Measurements from ENCODE around the gene SH2D1B.

Gene SH2D1B

GRCh38 chr1:162388615-162389014 lies 23.3 kb downstream of the SH2D1B start:
- no peak for TF ChIP-seq CTCF (IDR thresholded peaks at IDR 0.05; ENCODE audit: low read depth, low read length, missing control alignments)
- H3K4me3 ChIP-seq (ENCODE audit: low read depth, low read length), result no peak overlapping the region
- H3K27me3 ChIP-seq (replicated peaks), result no peaks in the 10 kb centered on the region
- in situ Hi-C loops (cut with HindIII; ENCODE audit: low pct_ligation_motif_present, low sequenced_read_pairs), result no loop called here
- DNase-seq, result no peak
- H3K36me3 ChIP-seq (replicated peaks), result no peaks in the 10 kb centered on the region
- H3K27ac ChIP-seq, result no peak overlapping the region

GRCh38 chr1:162388083-162388594 lies 23.8 kb downstream of the SH2D1B start:
- Histone ChIP-seq H3K27me3 (replicated peaks) (no peaks in the 10 kb centered on the region), H3K27ac (no peak overlapping the region), H3K36me3 (replicated peaks) (no peaks in the 10 kb centered on the region), H3K4me3 (ENCODE audit: low read depth, low read length) (no peak overlapping the region)
- in situ Hi-C loops (cut with HindIII; ENCODE audit: low pct_ligation_motif_present, low sequenced_read_pairs), result no loop called here
- no peak for TF ChIP-seq CTCF (IDR thresholded peaks at IDR 0.05; ENCODE audit: low read depth, low read length, missing control alignments)
- DNase-seq, result no peak

GRCh38 chr1:162387226-162388082 lies 24.5 kb downstream of the SH2D1B start:
- H3K4me3 ChIP-seq (ENCODE audit: low read depth, low read length), result no peak overlapping the region
- in situ Hi-C loops (cut with HindIII; ENCODE audit: low pct_ligation_motif_present, low sequenced_read_pairs), result no loop called here
- no peak for TF ChIP-seq CTCF (IDR thresholded peaks at IDR 0.05; ENCODE audit: low read depth, low read length, missing control alignments)
- no peak overlapping the region for H3K27ac ChIP-seq
- no peak for DNase-seq
- no peaks in the 10 kb centered on the region for H3K27me3 ChIP-seq (replicated peaks)
- H3K36me3 ChIP-seq (replicated peaks), result no peaks in the 10 kb centered on the region

- Histone ChIP-seq H3K27ac (no peak overlapping the region), H3K36me3 (replicated peaks) (no peaks in the 10 kb centered on the region), H3K27me3 (replicated peaks) (no peaks in the 10 kb centered on the region), H3K4me3 (ENCODE audit: low read depth, low read length) (no peak overlapping the region)
- in situ Hi-C loops (cut with HindIII; ENCODE audit: low pct_ligation_motif_present, low sequenced_read_pairs), result no loop called here
- DNase-seq, result no peak
- TF ChIP-seq CTCF (IDR thresholded peaks at IDR 0.05; ENCODE audit: low read depth, low read length, missing control alignments), result no peak
Observed at GRCh38 chr1:162386292-162387225, 25.4 kb downstream of the SH2D1B start.

GRCh38 chr1:162385702-162386101 lies 26.2 kb downstream of the SH2D1B start:
- TF ChIP-seq CTCF (IDR thresholded peaks at IDR 0.05; ENCODE audit: low read depth, low read length, missing control alignments), result no peak
- DNase-seq, result no peak
- in situ Hi-C loops (cut with HindIII; ENCODE audit: low pct_ligation_motif_present, low sequenced_read_pairs), result no loop called here
- Histone ChIP-seq H3K27ac (no peak overlapping the region), H3K27me3 (replicated peaks) (no peaks in the 10 kb centered on the region), H3K4me3 (ENCODE audit: low read depth, low read length) (no peak overlapping the region), H3K36me3 (replicated peaks) (no peaks in the 10 kb centered on the region)
